22Rv1 (cell line): Measurements from ENCODE around the gene OLFML2B.

Source experiments
- H3K27ac ChIP-seq: fragments of 450-650 bp; 2 replicates; pipeline ENCODE4 v1.5.1; 2017
- CTCF ChIP-seq: fragments of 450-650 bp; IDR thresholded peaks from 2 replicates; pipeline ENCODE4 v1.5.1; 2017; ENCODE audit warnings: mild to moderate bottlenecking
- ZFX ChIP-seq: fragments of 450-650 bp; IDR thresholded peaks from 2 replicates; pipeline ENCODE4 v1.6.1; 2017; ENCODE audit warnings: antibody characterized with exemption, borderline replicate concordance

The OLFML2B gene

GRCh38 chr1:161982507-161982895, 41.2 kb downstream of the OLFML2B start:
- no peak overlapping the region for H3K27ac ChIP-seq
- TF ChIP-seq ZFX = no peak
- TF ChIP-seq CTCF = no peak

- TF ChIP-seq CTCF (no peak), ZFX (no peak)
- no peak overlapping the region for H3K27ac ChIP-seq
Measured at GRCh38 chr1:161981735-161982506, 41.7 kb downstream of the OLFML2B start.

GRCh38 chr1:161981126-161981525, 42.5 kb downstream of the OLFML2B start:
- no peak for TF ChIP-seq CTCF
- no peak for TF ChIP-seq ZFX
- no peak overlapping the region for H3K27ac ChIP-seq

- H3K27ac ChIP-seq = no peak overlapping the region
- no peak for TF ChIP-seq CTCF
- TF ChIP-seq ZFX = no peak
Measured at GRCh38 chr1:161978011-161978790, 45.5 kb downstream of the OLFML2B start.

GRCh38 chr1:161973924-161974845, 49.5 kb downstream of the OLFML2B start:
- no peak for TF ChIP-seq ZFX
- TF ChIP-seq CTCF = no peak
- H3K27ac ChIP-seq = no peak overlapping the region

GRCh38 chr1:161972828-161973227, 50.8 kb downstream of the OLFML2B start:
- H3K27ac ChIP-seq = no peak overlapping the region
- TF ChIP-seq ZFX = no peak
- TF ChIP-seq CTCF = no peak
